GM06990 (cell line): ENCODE data around the gene RIC1.

Experiments
- DNase-seq: peaks from one replicate; pipeline ENCODE4 v3.0.0-alpha.2; 2011; ENCODE audit not compliant: insufficient read length; ENCODE audit errors: extremely low read depth
- H3K27me3 ChIP-seq: replicated peaks from 2 replicates; pipeline ENCODE4 v1.6.0; 2011; ENCODE audit warnings: low read length; ENCODE audit not compliant: control insufficient read depth, insufficient read depth
- H3K36me3 ChIP-seq: 2 replicates; pipeline ENCODE4 v1.5.1; 2011; ENCODE audit warnings: low read length; ENCODE audit not compliant: control insufficient read depth, insufficient read depth
- H3K4me3 ChIP-seq: replicated peaks from 2 replicates; pipeline ENCODE4 v1.5.1; 2011; ENCODE audit warnings: low read depth, mild to moderate bottlenecking, control low read depth, low read length
- CTCF ChIP-seq: IDR thresholded peaks from 2 replicates; pipeline ENCODE4 v1.5.1; 2011; ENCODE audit warnings: low read length, control low read depth, mild to moderate bottlenecking, inconsistent platforms; ENCODE audit not compliant: insufficient read depth, poor library complexity, severe bottlenecking

The RIC1 gene

GRCh38 chr9:5608298-5609225 lies 20.3 kb upstream of the RIC1 start:
- Histone ChIP-seq H3K36me3 (no peaks in the 10 kb centered on the region), H3K4me3 (peak overlapping the region; percentile 23), H3K27me3 (no peaks in the 10 kb centered on the region)
- no peak for TF ChIP-seq CTCF
- peak; percentile 39 for DNase-seq

GRCh38 chr9:5609226-5609596 lies 19.7 kb upstream of the RIC1 start:
- no peaks in the 10 kb centered on the region for H3K27me3 ChIP-seq
- no peak for TF ChIP-seq CTCF
- H3K36me3 ChIP-seq = no peaks in the 10 kb centered on the region
- no peak for DNase-seq
- peak overlapping the region; percentile 23 for H3K4me3 ChIP-seq

- no peak overlapping the region for H3K4me3 ChIP-seq
- no peaks in the 10 kb centered on the region for H3K36me3 ChIP-seq
- no peak for TF ChIP-seq CTCF
- no peaks in the 10 kb centered on the region for H3K27me3 ChIP-seq
- no peak for DNase-seq
Observed at GRCh38 chr9:5610491-5610890, 18.4 kb upstream of the RIC1 start.

- no peaks in the 10 kb centered on the region for H3K27me3 ChIP-seq
- H3K4me3 ChIP-seq = no peak overlapping the region
- H3K36me3 ChIP-seq = no peaks in the 10 kb centered on the region
- DNase-seq = no peak
- TF ChIP-seq CTCF = no peak
Observed at GRCh38 chr9:5611321-5612184, 17.4 kb upstream of the RIC1 start.

- no peaks in the 10 kb centered on the region for H3K36me3 ChIP-seq
- TF ChIP-seq CTCF = no peak
- H3K27me3 ChIP-seq = no peaks in the 10 kb centered on the region
- no peak for DNase-seq
- H3K4me3 ChIP-seq = no peak overlapping the region
Observed at GRCh38 chr9:5612185-5612530, 16.7 kb upstream of the RIC1 start.
